GM10266 (cell line): Measurements from ENCODE around the gene KAZN.

Experiments used
- DNase-seq: peaks from one replicate; pipeline ENCODE4 v3.0.0; 2012; ENCODE audit errors: extremely low spot score
- TF ChIP-seq, protein P1 (sequence below): IDR thresholded peaks from 2 replicates; pipeline ENCODE4 v1.5.1; 2012; ENCODE audit warnings: mild to moderate bottlenecking, low read depth; ENCODE audit not compliant: control insufficient read depth, insufficient read depth; ENCODE audit errors: missing control alignments

The KAZN gene

DNA sequence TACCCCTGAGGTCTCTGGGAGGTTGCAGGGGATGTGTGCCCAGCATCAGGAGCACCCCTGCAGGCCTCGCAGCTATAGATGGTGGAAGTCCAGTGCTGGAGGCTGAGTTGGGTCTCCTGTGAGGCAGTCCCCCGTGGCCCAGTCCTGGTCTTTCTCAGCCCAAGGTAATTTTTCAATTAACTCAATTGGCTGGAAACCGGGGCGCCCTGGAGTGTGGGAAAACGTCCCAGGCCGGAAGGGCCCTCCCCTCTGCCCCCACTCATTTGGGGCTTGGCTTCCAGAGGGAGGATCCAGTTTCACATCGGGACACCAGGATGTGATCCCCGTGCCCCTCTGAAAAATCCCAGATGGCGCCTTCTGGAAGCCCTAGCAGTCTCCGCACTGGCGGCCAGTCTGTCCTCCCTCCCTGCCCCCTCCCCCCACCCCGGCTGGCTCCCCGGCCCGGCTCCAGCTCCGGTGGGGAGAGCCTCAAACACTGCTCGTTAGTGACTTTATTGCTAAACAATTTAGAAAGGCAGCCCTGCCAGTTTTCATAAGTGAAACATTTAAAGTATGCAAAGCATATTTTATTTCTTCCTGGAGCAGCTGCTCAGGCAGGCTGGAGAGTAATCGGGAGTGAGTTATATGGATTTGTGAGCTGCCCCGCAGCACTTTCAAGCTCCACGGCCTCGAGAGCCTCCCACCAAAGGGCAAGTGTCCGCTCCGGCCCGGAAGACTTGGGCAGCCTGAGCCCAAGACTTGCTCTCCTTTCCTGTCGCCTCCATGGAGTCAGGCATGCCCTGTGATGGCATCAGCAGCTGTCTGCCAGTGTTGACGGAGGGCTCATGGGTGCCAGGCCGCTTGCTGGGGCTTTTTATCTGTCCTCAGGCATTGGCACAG lies 346.9 kb downstream of the KAZN start:
- DNase-seq: no peak
- TF ChIP-seq, protein P1, sequence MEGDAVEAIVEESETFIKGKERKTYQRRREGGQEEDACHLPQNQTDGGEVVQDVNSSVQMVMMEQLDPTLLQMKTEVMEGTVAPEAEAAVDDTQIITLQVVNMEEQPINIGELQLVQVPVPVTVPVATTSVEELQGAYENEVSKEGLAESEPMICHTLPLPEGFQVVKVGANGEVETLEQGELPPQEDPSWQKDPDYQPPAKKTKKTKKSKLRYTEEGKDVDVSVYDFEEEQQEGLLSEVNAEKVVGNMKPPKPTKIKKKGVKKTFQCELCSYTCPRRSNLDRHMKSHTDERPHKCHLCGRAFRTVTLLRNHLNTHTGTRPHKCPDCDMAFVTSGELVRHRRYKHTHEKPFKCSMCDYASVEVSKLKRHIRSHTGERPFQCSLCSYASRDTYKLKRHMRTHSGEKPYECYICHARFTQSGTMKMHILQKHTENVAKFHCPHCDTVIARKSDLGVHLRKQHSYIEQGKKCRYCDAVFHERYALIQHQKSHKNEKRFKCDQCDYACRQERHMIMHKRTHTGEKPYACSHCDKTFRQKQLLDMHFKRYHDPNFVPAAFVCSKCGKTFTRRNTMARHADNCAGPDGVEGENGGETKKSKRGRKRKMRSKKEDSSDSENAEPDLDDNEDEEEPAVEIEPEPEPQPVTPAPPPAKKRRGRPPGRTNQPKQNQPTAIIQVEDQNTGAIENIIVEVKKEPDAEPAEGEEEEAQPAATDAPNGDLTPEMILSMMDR: no peak

DNA sequence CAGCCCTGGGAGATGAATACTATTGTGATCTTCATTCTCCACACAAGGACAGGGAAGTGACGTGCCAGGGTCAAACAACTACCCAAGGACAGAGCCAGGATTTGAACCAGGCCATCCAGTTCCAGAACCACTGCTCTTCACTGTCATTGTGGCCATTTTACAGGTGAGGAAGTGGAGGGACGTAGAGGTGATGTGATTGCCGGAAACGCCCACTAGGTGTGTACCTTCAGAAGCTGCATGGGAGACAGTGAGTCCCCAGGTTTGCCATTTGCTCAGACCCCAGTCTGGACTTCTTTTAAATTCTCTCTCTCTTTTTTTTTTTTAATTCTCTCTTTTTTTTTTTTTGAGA lies 347.5 kb downstream of the KAZN start:
- TF ChIP-seq, protein P1: no peak
- no peak for DNase-seq

DNA sequence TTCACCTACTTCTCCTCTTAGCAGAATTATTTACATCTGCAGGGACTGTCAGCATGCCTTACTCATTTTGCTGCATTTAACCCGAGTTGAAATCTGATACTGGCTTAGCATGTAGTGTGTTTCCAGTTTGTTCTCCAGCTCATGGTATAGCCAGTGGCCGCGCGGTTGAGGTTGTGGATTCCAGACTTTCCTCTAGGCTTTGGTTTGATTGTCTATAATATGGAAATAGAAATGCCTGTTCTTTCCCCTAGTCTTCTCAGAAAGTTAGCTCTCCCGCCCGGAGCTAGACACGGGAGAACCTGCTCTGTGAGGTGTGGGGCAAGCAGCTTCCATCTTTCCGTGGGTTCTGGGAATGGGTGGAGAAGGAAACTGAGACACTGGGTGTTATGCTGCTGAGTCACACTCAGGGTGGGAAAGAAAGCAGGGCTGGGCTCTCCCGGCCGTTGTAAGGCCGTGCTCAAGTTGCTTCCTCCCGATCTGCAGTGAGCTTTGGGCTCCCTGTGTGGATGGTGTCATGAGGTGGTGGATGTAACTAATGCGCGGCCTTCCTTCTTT lies 348.3 kb downstream of the KAZN start:
- TF ChIP-seq, protein P1: no peak
- DNase-seq: no peak

DNA sequence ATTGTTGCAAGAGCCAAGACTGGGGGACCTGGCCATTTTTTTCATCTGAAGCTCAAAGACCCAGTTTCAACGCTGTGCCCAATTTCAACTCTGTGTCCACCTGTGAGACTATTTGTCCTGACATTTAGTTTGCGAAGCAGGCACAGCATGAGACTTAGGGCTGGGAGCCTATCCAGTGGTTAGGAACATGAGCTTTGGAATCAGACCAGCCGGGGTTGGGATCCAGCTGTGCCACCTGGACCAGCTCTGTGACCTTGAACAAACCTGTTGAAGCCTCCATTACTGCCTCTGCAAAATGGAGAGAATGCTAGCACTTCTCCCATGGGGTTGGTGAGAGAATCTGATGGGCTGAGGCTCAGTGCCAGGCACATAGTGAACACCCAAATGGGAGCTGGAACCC lies 348.9 kb downstream of the KAZN start:
- TF ChIP-seq, protein P1: no peak
- no peak for DNase-seq

DNA sequence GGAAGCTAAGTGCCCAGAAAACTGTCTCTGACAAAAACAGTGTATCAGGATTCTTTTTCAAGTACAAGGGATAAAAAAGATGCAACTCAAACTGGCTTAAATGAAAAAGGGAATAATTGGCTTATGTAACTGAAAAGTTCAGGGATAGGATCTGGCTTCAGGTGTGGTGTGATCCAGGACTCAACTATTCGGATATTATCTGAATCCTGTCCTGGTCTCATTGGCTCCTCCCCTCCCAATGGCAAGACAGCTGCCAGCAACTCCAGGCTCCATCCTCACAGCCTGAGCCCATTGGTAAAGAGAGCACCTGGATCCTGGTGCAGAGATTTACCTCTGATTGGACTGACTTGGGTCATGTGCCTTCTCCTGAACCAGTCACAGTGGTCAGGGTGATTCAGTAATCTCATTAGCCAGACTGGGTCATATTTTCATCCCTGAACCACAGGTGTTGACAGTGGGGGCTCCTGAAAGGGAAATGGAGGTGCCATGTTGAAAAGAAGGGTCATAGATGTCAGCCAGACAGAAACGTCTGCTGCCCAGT lies 349.7 kb downstream of the KAZN start:
- no peak for DNase-seq
- TF ChIP-seq, protein P1: no peak

DNA sequence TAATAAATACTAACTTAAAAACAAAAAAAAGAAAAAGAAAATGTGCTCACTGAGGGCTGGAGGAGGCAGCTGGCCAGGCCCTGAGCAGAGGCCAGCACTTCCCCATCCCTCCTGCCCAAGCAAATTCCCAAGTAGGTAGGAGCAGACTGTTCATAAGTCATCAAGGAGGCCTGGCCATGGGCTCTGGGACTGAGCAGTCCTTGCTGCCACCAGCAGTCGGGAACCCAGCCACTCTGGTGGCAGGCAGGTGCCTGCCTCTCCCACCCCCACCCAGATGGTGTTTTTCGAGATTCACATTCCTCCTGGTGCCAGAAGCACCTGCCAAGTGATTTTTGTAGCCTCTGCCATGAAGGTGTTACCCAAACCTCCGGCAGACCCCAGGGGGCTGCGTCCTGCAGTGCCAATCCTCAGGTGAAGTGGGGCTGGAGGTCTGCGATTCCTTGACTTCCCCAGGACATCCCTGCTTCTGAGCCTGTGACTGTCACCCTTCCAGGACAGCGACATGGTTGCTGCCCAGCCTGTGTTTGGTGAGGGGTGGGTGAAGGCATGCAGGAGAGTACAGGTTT lies 350.9 kb downstream of the KAZN start:
- TF ChIP-seq, protein P1: no peak
- DNase-seq: no peak
